T-cell (primary cell): ENCODE data around the gene RAI1. TPM values are rescaled to one million over a fixed set of nuclear protein-coding genes. Genes with fewer than 3 reads are reported as not detected.

Source experiments
- ATAC-seq, 4 experiments: fragments of 200-7000 bp in 3 of 4; fragments of 150-1000 bp in 1 of 4; cut with Tn5 transposase; replicated peaks in 1 of 4; 1 replicate in 3 of 4; 2 replicates in 1 of 4; pipeline ENCODE4 v1.10.0; 2021; ENCODE audit warnings: moderate library complexity in 3 of 4, mild to moderate bottlenecking in 2 of 4, moderate number of reproducible peaks in 1 of 4
- CTCF ChIA-PET, 2 donors: fragments of 300-600 bp; sonication (Branson Sonifier 250); formaldehyde crosslinking; loops; one replicate each; lab custom pipeline; 2022; ENCODE audit warnings: antibody characterized with exemption in 2 of 2; lab: Charles Lee
- POLR2A ChIA-PET, 2 donors: fragments of 300-600 bp; sonication (Branson Sonifier 250); formaldehyde crosslinking; loops; one replicate each; lab custom pipeline; 2022; ENCODE audit warnings: antibody characterized with exemption in 2 of 2; lab: Charles Lee
- DNase-seq, 35 experiments: peaks; one replicate each; pipeline versions ENCODE4 v3.0.0 to v3.0.0-alpha.2; 2013 to 2023
- H3K27ac ChIP-seq: one replicate; pipeline ENCODE4 v1.5.1; 2013; ENCODE audit warnings: low read length
- H3K27me3 ChIP-seq, 2 experiments: replicated peaks in 1 of 2; 1 replicate in 1 of 2; 2 replicates in 1 of 2; pipeline versions ENCODE4 v1.6.1 to v1.7.0; 2013; ENCODE audit warnings: low read length in 1 of 2, mixed read lengths in 1 of 2; ENCODE audit not compliant: control insufficient read depth in 2 of 2, insufficient read depth in 2 of 2; ENCODE audit errors: extremely low read depth in 1 of 2
- H3K36me3 ChIP-seq, 2 donors: 1 replicate in 1 of 2; 2 replicates in 1 of 2; pipeline versions ENCODE4 v1.6.1 to v1.7.0; 2013; ENCODE audit warnings: low read length in 1 of 2; ENCODE audit not compliant: control insufficient read depth in 2 of 2, insufficient read depth in 1 of 2; ENCODE audit errors: extremely low read depth in 1 of 2
- H3K4me1 ChIP-seq, 2 experiments: 1 replicate in 1 of 2; 2 replicates in 1 of 2; pipeline versions ENCODE4 v1.6.1 to v1.7.0; 2013; ENCODE audit warnings: low read length in 2 of 2, mixed read lengths in 1 of 2; ENCODE audit not compliant: insufficient read depth in 2 of 2, control insufficient read depth in 1 of 2; ENCODE audit errors: extremely low read depth in 1 of 2
- H3K4me3 ChIP-seq, 2 donors: 1 replicate in 1 of 2; 2 replicates in 1 of 2; pipeline versions ENCODE4 v1.5.1 to v1.7.0; 2013; ENCODE audit warnings: mild to moderate bottlenecking in 2 of 2, low read length in 1 of 2, moderate library complexity in 1 of 2; ENCODE audit not compliant: control insufficient read depth in 1 of 2; ENCODE audit errors: extremely low read depth in 1 of 2
- H3K9me3 ChIP-seq: 2 replicates; pipeline ENCODE4 v1.7.0; 2013
- H3K27ac Mint-ChIP-seq, 2 donors: one replicate each; pipeline ENCODE4 v1.8.0; 2020 to 2021; ENCODE audit warnings: mild to moderate bottlenecking in 2 of 2, mixed read lengths in 2 of 2
- H3K27me3 Mint-ChIP-seq, 2 donors: one replicate each; pipeline ENCODE4 v1.8.0; 2021 to 2022; ENCODE audit warnings: mixed read lengths in 2 of 2
- H3K36me3 Mint-ChIP-seq: one replicate; pipeline ENCODE4 v1.8.0; 2021; ENCODE audit warnings: mixed read lengths
- H3K4me1 Mint-ChIP-seq, 3 donors: one replicate each; pipeline ENCODE4 v1.8.0; 2020 to 2022; ENCODE audit warnings: mixed read lengths in 3 of 3, mild to moderate bottlenecking in 1 of 3
- H3K4me3 Mint-ChIP-seq, 3 donors: one replicate each; pipeline ENCODE4 v1.8.0; 2020 to 2022; ENCODE audit warnings: mild to moderate bottlenecking in 3 of 3, mixed read lengths in 3 of 3, moderate library complexity in 3 of 3
- H3K9me3 Mint-ChIP-seq, 3 donors: one replicate each; pipeline ENCODE4 v1.8.0; 2020 to 2022; ENCODE audit warnings: mixed read lengths in 3 of 3
- WGBS: methylation state at CpG from one replicate; pipeline ENCODE4 v1.1.5; 2013; ENCODE audit warnings: missing lambda C conversion rate; ENCODE audit not compliant: insufficient coverage; 5-methylcytosine and 5-hydroxymethylcytosine counted together
- total RNA-seq, 35 experiments: library from RNA in 6 of 35; stranded (reverse) in 6 of 35; fragments of 120-200 nt in 1 of 35; gene quantifications; one replicate each; pipeline versions ENCODE4 v1.2.1 to v1.2.4 and lab custom pipeline; 2013 to 2026

The RAI1 gene
- total RNA-seq, 5 donors from 2014 or later (not counting 1 experiment from before 2014, with no cell fraction given) = 20.1 to 31.2 (median 24.5) TPM

- peak; percentile 63 to 88 (median 79) for DNase-seq
- H3K4me1 ChIP-seq = peaks cover 54 to 98% of the 10 kb centered on the region in 2 experiments
- peaks cover 2 to 13% of the 10 kb centered on the region in 2 donors for H3K36me3 ChIP-seq
- H3K27ac Mint-ChIP-seq = peak overlapping the region; percentile 79 to 90
- ATAC-seq = peak; percentile 85 to 95 (median 90)
- H3K4me3 ChIP-seq = peak overlapping the region; percentile 56 to 63
- POLR2A ChIA-PET = interaction anchor here in 1 of 2 donors (2.1 kb wide), 1 partner anchor 12 kb away, joined by 7 read pairs; no protein-coding TSS in a partner anchor
- H3K4me1 Mint-ChIP-seq = peaks cover 80 to 94% (median 90%) of the 10 kb centered on the region in 3 donors
- peak overlapping the region; percentile 73 to 78 (median 76) for H3K4me3 Mint-ChIP-seq
- H3K27ac ChIP-seq = peak overlapping the region; percentile 98
- H3K27me3 Mint-ChIP-seq = no peaks in the 10 kb centered on the region
- under 1% methylated on average over 48 of the region's 69 CpGs for WGBS
- no peaks in the 10 kb centered on the region for H3K9me3 ChIP-seq
- peaks cover 7% of the 10 kb centered on the region for H3K36me3 Mint-ChIP-seq
- H3K9me3 Mint-ChIP-seq = no peaks in the 10 kb centered on the region
- CTCF ChIA-PET = interaction anchor here in 1 of 2 donors (0.6 kb wide), 1 partner anchor 31 kb away, joined by 4 read pairs; no protein-coding TSS in a partner anchor
- H3K27me3 ChIP-seq = no peaks in the 10 kb centered on the region
Measured at GRCh38 chr17:17823433-17824118, 142.3 kb downstream of the RAI1 start.

GRCh38 chr17:17824119-17824782 lies 143.0 kb downstream of the RAI1 start:
- Mint-ChIP-seq H3K4me1 (peaks cover 82 to 91% (median 89%) of the 10 kb centered on the region in 3 donors), H3K4me3 (peak overlapping the region; percentile 73 to 78 (median 76)), H3K9me3 (no peaks in the 10 kb centered on the region), H3K36me3 (peaks cover 3% of the 10 kb centered on the region), H3K27me3 (no peaks in the 10 kb centered on the region), H3K27ac (peak overlapping the region; percentile 79 to 90)
- POLR2A ChIA-PET = no interaction called here
- H3K4me1 ChIP-seq = peaks cover 54 to 93% of the 10 kb centered on the region in 2 experiments
- CTCF ChIA-PET = interaction anchor here in 1 of 2 donors (0.6 kb wide), 1 partner anchor 31 kb away, joined by 4 read pairs; no protein-coding TSS in a partner anchor
- H3K27me3 ChIP-seq = no peaks in the 10 kb centered on the region
- peak overlapping the region; percentile 56 to 63 for H3K4me3 ChIP-seq
- no peaks in the 10 kb centered on the region for H3K9me3 ChIP-seq
- peak overlapping the region; percentile 98 for H3K27ac ChIP-seq
- peak in 1 of 4 experiments; percentile 6 for ATAC-seq
- H3K36me3 ChIP-seq = peaks cover 2 to 7% of the 10 kb centered on the region in 2 donors
- DNase-seq = peak in 9 of 35 experiments; percentile 13 to 42 (median 20)
- WGBS = 33% methylated on average over 6 of the region's 11 CpGs

DNA sequence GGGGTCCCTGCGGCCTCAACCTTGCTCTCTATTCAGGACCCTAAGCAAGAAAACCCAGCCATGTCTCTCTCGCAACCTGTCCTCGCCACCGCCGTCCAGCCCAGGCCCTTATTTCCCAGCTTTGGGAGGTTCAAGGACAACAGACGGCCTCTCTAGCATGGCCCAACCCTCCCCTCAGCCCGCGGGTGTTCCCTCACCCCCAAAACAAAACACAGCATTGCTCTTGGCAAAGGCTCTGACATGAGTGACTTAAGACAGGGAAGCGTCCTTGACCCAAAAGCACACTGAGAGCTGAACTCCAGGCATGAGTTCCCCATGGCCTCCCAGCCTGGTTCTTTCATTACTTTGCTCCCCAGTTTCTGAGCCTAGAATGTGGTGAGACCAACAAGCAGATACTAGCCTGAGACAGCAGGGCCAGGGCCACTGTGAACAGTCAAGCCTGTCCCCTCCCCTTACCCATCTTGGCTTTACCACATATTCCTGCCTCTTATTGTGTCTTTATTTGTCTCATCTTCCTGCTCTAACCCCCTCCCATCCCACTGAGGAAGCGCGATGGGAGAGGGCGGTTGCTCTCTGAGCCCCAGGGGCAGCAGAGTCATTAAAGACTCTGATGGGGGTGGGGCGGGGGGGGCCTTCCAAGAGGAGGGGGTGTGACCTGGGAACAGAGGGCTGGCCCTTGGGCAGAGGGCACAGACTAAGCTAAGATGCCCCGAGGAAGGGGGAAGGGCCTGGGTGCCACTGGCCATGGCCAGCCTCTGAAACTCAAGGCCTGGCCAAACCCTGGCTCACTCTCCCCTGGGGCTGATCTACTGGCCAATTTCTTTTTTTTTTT lies 143.7 kb downstream of the RAI1 start:
- WGBS = 81% methylated on average over 11 of the region's 14 CpGs
- no peaks in the 10 kb centered on the region for H3K27me3 Mint-ChIP-seq
- peak overlapping the region; percentile 98 for H3K27ac ChIP-seq
- H3K9me3 ChIP-seq = no peaks in the 10 kb centered on the region
- no peaks in the 10 kb centered on the region for H3K36me3 Mint-ChIP-seq
- H3K27me3 ChIP-seq = no peaks in the 10 kb centered on the region
- ChIA-PET CTCF (interaction anchor here in 1 of 2 donors (0.6 kb wide), 1 partner anchor 20 kb away, joined by 11 read pairs; no protein-coding TSS in a partner anchor), POLR2A (interaction anchor here (0.7 to 2.8 kb wide), 3 partner anchors 11 to 519 kb away, joined by 3 to 19 read pairs (median 5); partner anchors contain the start of gene SREBF1 (in 1 of the 2))
- no peak overlapping the region for H3K4me3 ChIP-seq
- H3K36me3 ChIP-seq = peaks cover 2 to 4% of the 10 kb centered on the region in 2 donors
- peaks cover 83 to 91% (median 85%) of the 10 kb centered on the region in 3 donors for H3K4me1 Mint-ChIP-seq
- DNase-seq (peak in 1 of 35 experiments; percentile 17), ATAC-seq (no peak)
- H3K27ac Mint-ChIP-seq = peak overlapping the region; percentile 83 to 90
- H3K9me3 Mint-ChIP-seq = no peaks in the 10 kb centered on the region
- H3K4me1 ChIP-seq = peaks cover 49 to 87% of the 10 kb centered on the region in 2 experiments
- H3K4me3 Mint-ChIP-seq = peak overlapping the region; percentile 28 to 76 (median 51)

GRCh38 chr17:17826342-17826713 lies 145.1 kb downstream of the RAI1 start:
- ChIA-PET CTCF (interaction anchor here in 1 of 2 donors (0.6 kb wide), 1 partner anchor 36 kb away, joined by 7 read pairs; no protein-coding TSS in a partner anchor), POLR2A (interaction anchor here (0.9 to 2.8 kb wide), 3 partner anchors 10 to 23 kb away, joined by 3 to 19 read pairs (median 5); partner anchors contain the start of gene SREBF1 (in 1 of the 2))
- H3K4me3 Mint-ChIP-seq = peak overlapping the region in 1 of 3 donors; percentile 76
- H3K27ac ChIP-seq = peak overlapping the region; percentile 52
- H3K36me3 Mint-ChIP-seq = peaks cover 3% of the 10 kb centered on the region
- WGBS = 0% methylated on average over 1 of the region's 2 CpGs
- peaks cover 45 to 85% of the 10 kb centered on the region in 2 experiments for H3K4me1 ChIP-seq
- DNase-seq (peak in 1 of 35 experiments; percentile 31), ATAC-seq (peak in 1 of 4 experiments; percentile 9)
- H3K27me3 ChIP-seq = no peaks in the 10 kb centered on the region
- H3K4me1 Mint-ChIP-seq = peaks cover 77 to 88% (median 79%) of the 10 kb centered on the region in 3 donors
- no peaks in the 10 kb centered on the region for H3K9me3 ChIP-seq
- no peak overlapping the region for H3K4me3 ChIP-seq
- no peaks in the 10 kb centered on the region for H3K9me3 Mint-ChIP-seq
- peaks cover 2 to 8% of the 10 kb centered on the region in 2 donors for H3K36me3 ChIP-seq
- peak overlapping the region; percentile 83 to 88 for H3K27ac Mint-ChIP-seq
- H3K27me3 Mint-ChIP-seq = no peaks in the 10 kb centered on the region

GRCh38 chr17:17826942-17827785 lies 145.9 kb downstream of the RAI1 start:
- peak overlapping the region in 1 of 3 donors; percentile 76 for H3K4me3 Mint-ChIP-seq
- POLR2A ChIA-PET = interaction anchor here in 1 of 2 donors (1.0 to 2.8 kb wide), 2 partner anchors 9 to 22 kb away, joined by 3 to 19 read pairs; partner anchors contain the start of gene SREBF1
- peak overlapping the region; percentile 52 for H3K27ac ChIP-seq
- no peak for ATAC-seq
- H3K27me3 ChIP-seq = no peaks in the 10 kb centered on the region
- peaks cover 39 to 84% of the 10 kb centered on the region in 2 experiments for H3K4me1 ChIP-seq
- CTCF ChIA-PET = interaction anchor here in 1 of 2 donors (0.8 to 0.9 kb wide), 2 partner anchors 9 to 25 kb away, joined by 3 to 4 read pairs; partner anchors contain the start of gene SREBF1
- no peak overlapping the region for H3K4me3 ChIP-seq
- H3K27ac Mint-ChIP-seq = peak overlapping the region; percentile 83 to 88
- H3K36me3 ChIP-seq = peaks cover 0 to 15% of the 10 kb centered on the region in 2 donors
- H3K9me3 Mint-ChIP-seq = no peaks in the 10 kb centered on the region
- H3K36me3 Mint-ChIP-seq = peaks cover 3% of the 10 kb centered on the region
- 89% methylated on average over 16 of the region's 16 CpGs for WGBS
- H3K4me1 Mint-ChIP-seq = peaks cover 74 to 82% (median 76%) of the 10 kb centered on the region in 3 donors
- H3K27me3 Mint-ChIP-seq = no peaks in the 10 kb centered on the region
- no peak for DNase-seq
- H3K9me3 ChIP-seq = no peaks in the 10 kb centered on the region
